GM18519 (cell line): Measurements from ENCODE around the gene PLCG1.

Source experiments
- ATAC-seq: cut with Tn5 transposase; IDR thresholded peaks from one replicate; pipeline ENCODE4 v1.9.1; 2021; ENCODE audit warnings: mild to moderate bottlenecking, moderate library complexity; ENCODE audit not compliant: unreplicated experiment, low FRiP score

Gene PLCG1

DNA sequence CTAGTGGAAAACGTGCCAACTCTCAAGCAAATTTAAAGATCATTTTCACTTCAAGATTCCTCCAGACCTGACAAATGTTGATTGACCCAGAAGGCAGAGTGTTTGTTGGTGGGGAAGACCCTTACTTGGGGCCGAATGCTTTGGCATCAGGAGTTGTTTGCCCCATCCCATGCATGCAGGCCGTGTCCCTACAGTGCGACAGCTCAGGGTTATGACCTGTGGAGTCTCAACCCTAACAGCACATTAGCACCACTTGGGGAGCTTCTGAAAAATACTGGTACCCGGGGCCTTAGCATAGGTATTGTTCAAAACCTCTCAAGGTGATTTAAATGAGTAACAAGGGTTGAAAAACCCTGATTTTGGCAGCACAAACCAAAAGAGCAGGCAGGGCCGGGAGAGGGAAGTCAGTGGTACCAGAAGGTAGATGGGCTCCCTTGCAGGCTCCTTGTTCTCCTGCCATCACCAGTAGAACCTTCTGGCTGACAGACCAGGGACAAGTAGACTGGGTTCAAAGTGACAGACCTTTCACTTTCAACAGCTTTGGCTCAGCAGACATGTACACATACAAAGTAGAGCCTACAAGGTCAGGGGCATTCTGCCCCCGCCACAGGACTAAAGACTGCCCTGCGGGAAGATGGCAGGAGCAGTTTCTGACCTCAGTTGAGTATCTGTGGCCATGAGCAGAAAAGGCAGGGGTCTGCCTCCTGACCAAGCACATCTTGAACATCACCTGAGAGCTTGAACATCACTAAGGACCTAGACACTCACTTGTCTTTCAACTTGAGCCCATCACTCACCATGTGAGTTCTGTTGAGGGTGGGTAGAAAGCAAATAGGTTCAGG, 39.6 kb downstream of the PLCG1 start:
- ATAC-seq, result no peak

DNA sequence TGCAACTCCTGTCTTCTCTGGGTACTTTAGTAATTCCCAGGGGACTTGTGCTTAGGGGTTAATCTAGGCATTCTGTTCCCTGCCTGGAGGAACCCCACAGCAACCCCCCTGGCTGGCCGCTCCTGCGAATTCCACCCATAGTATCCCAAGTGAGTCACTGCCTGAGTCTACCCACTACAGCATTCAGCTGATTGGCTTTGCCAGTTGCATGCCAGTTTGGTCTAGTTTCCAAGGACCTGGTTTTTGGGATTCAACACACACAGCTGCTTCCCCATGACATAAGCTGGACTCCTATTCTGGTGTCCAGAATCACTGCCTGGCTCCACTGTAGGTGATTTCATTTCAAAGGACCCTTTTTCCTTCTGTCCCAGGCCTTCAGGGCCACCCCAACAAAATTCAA, 40.3 kb downstream of the PLCG1 start:
- ATAC-seq, result no peak

DNA sequence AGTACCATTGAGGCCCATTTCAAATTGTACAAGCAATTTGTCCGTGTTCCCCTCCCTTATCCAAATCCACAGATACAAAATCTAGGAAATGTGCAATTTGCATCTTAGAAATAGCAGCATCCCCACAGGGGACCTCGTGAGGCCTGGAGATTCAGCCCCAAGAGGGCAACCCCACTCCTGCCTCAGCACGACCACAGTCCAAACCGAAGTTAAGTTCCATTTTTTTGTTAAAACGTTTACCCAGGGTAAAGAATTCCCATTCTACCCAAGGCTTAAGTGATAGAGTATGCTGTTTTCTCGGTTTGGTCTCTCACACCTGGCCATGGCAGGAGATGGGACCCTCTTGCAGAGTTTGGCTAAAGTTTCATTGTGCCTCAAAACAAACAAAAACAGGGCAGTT, 41.2 kb downstream of the PLCG1 start:
- no peak for ATAC-seq

DNA sequence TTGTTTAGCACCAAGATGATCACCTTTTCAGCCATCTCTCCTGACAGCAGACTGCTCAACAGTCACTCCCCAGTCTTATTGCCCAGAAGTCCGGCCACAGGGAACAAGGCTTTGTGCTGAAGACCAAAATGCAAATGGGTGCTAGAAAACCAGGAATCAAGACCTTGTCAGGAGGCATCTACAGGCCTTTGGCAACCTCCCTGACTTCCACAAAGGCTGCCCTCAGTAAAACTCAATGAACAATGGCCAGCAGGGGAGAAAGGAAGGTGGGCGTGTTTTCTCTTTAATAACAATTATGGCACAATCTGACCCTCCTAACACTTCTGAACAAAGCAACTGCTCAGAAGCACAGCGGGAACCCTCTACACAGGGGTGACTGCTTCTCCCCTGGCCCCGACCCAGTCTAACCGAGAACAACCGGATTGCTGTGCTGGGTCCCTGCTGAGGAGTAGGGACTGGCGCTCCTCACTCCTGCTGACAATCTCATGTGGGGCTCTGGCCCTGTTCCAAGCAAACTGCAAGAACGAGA, 41.6 kb downstream of the PLCG1 start:
- ATAC-seq, result no peak

DNA sequence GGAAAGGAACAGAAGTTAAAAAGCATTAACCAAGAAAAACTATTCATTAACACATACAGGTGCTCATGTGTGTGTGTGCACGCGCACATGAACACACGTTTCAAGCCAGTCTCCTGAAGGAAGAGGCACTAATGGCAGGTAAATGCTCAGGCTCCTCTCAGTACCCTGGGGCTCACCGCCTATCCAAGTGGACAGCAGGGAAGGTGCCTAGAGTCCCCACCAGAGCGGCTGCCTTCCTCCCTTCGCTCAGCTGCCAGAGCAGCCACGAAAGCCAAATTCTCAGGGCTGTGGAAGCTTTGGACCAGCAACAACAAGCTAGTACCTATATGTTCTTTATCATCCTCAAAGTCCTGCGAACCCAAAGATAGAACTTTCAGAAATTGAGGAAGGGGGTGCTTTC, 42.6 kb downstream of the PLCG1 start:
- no peak for ATAC-seq

DNA sequence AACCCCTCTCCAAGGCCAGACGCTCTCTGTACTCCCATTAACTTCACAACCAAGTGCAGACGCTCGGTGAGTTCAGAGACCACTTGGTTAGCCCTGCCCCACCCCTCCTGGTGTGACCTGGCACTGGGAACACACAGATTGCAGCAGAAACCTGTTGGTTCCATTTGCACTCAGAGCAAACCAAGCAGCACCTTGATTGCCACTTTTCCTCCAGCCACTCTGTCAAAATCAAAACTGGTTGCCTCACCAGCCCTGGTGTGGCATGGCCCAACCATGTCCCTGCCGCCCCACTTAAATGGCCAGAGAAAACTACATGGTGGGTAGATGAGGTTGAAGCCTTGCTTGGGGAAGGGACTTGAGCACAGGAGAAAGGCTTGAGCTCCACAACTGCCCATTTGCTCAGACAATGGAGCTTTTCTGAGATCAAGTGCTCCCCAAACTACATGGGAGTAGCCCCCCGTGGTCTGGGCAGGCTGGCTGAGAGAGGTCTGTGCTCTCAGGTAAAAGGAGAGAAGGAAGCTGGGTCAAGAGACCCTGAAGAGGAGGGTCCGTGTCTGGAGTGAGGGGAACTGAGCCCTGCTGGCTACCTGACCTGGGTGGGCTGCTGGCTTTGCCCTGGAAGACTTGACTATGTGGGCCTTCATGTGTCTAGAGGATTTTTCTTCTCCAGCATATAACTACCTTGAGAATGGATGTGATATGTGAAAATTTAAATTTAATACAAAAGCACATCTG, 43.4 kb downstream of the PLCG1 start:
- ATAC-seq, result no peak

DNA sequence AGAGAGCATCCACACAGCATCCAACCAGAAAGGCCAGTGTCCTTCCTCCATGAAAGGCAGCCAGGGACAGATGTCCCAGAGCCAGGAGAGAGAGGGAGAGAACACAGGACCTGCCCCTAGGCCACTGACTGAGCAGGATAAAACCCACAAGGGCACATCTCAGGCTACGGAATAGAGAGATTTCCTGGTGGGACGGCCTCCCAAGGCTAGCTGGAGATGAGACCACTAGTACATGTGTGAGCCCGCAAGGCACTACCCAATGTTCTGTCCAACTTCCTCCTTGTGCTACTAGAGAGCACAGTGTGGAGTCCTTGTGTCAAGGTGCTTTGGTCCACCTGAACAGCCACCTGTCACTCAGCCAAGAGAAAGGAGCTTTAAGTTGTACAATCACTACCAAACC, 44.2 kb downstream of the PLCG1 start:
- no peak for ATAC-seq

DNA sequence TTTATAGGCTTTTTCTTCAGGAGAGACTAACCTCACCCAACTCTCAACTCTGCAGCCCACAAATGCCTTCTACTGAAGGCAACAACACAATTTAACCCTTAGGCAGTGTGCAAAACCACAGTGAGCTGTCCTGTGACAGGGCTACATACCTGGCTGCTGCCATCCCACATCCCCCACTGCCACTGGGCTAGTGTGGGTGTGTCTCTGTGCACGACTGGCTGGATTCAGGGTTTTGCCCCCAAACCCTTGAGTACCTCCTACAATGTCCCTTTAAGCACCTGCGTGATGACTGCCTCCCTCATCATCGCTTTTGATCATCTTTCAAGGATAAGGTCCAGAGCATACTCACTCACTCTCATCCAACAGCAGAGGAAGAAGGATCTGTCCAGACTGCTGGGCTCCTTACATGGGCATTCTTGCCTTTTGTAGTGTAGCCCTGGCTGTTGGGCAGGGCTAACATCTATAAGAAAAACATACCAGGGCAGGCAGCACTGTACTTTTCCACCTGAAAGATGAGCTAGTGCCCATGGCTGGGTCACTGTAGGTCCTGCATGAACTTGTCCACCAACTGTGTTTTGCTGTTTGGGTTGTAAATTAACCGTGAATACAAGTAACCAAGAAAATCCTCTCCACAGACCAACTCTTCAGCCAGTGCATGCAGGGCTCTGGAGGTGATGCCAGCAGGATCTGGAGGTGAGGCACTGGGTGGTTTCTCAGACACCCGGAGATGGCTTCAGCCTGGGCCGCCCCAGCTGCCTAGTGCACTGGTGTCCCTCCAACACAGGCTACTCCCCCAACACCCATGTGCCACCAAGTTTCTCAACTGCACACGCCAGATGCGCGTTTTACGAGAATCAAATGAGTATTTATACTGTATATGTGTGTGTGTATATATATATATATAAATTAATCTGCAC, 45.2 kb downstream of the PLCG1 start:
- no peak for ATAC-seq

DNA sequence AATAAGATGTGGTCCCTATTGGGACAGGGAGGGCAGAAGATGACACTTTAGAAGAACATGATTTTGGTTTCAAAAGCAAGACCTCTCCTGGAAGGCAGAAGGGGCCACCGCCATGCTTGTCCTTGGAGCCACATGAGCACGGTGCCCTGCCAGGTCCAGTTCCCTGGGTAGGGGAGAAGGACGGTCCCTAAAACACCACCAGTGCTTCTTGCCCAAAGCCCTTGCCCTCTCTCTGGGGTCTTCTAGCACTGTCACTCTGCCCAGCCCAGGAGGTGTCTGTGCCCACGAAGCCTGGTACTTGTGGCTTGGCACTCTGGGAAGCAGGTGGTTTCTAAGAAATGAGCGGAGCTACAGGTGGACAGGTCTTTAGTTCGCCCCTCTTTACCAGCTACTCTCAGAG, 46.0 kb downstream of the PLCG1 start:
- ATAC-seq, result no peak

DNA sequence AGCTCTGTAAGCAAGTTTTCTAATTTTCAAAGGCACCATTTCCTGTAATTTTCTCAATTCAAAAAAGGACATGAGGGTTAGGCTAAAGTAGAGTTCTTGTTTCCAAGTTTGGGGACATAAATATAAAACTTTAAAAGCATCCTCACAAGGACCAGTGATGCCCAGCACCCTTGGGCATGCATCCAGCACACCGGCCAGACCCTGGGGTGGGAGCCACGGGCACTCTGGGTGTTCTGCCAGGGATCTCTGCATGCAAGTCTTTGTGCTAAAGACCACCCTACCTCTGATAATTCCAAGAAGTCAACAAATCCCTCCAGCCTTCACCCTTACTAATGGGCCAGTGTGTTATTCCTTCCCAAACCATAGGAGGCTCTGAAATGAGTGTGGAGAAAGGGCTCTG, 46.5 kb downstream of the PLCG1 start:
- ATAC-seq, result no peak

DNA sequence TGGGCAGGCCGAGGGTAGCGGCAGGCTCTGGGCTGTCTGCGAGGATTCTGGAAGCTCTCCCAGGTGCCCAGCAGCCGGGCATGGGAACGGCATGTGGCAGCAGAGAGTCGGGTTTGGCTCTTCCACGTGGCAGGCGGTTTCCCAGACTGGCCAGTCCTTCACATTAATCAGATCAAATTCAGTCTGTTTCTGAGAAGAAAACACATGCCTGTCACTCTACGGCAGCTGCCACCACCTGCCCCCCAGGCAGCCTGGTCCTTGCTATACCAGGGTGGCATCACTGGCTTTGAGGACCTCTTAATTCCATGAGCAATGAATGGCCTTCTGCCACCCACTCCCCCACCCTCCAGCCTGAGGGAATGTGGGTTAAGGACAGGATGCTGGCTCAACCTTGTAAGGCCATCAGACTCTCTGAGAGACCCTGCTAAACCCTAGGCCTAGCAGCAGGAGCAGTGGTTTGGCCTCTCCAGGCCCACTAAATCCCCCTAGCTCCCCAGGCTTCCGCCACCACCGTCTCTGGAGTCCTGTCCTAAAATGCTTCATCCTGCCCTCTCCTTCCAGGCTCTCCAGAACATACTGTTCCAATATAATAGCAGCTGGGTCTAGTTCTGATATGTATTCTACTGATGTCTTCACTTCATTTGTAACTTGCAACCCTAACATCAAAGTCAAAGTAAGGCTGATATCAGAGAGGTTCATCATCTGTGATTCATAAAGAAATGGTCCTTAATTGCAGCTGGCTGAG, 47.8 kb downstream of the PLCG1 start:
- ATAC-seq, result no peak

DNA sequence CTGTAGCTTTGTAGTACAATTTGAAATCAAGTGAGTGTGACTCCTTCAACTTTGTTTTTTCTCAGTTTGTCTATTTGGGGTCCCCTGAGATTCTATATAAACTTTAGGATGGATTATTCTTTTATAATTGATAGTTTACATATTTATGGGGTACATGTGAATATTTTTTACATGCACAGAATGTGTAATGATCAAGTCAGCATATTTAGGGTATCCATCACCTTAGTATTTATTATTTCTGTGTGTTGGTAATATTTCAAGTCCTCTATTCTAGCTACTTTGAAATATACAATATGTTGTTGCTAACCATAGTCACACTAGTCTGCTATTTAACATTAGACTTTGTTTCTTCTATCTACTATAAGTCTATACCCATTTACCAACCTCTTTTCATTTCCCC, 50.3 kb downstream of the PLCG1 start:
- no peak for ATAC-seq

DNA sequence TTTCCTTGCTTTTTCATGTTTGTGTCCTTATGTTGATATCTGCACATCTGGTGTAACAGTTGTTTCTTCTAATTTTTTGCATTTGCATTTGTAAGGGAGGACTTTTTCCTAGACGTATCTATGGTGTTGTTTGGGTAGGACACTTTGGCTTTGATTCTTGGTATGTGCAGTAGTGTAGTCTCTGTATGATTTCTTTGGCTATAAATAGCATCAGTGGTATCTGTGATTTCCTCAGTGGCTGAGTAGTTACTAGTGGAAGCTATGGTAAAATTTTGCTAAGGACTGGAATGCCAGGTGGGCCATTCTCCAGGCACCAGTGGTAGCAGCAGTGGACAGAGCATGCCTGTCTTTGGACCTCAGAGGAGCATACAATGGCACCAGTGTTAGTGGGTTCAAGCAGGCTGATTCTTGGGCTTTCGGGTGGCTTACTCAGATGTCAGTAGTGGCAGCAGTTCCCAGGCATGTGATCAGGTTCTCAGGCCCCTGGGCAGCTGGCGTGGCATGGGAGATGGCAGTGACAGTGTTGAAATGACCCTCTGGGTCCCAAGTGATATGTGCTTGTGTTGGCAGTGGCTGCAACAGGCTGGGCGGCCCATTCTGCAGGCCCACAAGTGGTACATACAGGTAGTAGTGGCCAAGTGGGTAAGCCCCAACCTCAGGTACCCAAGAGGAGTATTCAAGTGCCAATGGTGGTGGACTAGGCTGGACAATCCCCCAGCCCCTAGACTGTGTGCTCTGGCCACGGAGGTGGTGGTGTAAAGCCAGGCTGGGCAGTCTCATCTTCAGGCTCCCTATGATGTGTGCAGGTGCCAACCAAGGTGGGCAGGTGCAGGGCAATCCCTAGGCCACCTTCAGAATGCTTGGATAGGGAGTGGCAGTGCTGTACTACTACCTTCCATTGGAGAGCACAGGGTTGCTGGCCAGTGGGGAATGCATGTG, 54.5 kb downstream of the PLCG1 start:
- no peak for ATAC-seq

DNA sequence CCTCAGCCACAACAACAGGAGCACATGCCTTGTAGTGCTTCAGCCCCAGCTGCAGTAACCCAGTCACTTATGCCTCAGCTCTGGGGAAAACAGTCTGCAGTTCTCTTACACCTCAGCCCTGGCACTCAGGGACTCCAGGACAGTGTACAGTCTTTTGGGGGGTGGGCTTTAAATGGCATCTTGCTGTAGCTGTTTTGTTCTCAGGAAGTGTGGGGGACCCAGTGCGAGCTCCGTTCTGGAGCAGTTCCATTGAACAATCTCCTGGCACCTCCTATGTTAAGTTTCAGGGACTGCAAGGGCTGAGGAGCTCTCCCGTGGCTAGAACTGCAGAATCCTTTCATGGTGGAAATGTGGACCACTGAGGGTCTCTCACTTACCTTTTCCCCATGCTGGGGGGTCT, 55.2 kb downstream of the PLCG1 start:
- ATAC-seq, result no peak

DNA sequence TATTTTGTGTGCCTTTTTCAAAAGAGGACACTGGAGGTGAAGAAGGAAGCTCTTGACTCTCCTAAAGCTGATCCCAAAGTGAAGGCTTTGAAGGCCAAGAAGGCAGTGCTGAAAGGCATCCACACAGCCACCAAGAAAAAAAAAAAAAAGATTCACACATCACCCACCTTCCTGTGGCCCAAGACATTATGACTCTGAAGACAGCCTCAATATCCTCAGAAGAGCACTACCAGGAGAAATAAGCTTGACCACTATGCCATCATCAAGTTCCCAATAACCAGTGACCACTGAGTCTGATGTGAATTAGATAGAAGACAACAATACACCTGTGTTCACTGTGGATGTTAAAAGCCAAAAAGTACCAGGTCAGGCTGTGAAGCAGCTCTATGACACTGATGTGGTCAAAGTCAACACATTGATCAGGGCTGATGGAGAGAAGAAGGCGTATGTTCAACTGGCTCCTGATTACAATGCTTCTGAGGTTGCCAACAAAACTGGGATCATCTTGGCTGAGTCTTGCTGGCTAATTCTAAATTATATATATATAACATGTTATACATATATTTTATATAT, 59.4 kb downstream of the PLCG1 start:
- ATAC-seq, result no peak

DNA sequence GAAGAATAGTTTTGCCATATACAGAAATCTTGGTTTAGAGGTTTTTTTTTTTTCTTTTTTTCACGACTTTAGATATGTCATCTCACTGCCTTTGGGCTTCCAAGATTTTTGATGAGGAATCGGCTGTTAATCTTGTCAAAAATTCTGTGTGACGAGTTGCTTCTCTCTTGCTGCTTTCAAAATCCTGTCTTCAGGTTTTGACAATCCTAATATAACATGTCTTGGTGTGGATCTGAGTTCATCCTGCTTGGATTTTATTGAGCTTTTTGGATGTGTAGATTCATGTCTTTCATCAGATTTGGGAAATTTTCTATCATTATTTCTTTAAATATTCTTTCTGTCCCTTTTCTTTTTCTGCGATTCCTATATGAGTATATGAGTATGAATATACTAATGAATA, 61.1 kb downstream of the PLCG1 start:
- ATAC-seq, result no peak

DNA sequence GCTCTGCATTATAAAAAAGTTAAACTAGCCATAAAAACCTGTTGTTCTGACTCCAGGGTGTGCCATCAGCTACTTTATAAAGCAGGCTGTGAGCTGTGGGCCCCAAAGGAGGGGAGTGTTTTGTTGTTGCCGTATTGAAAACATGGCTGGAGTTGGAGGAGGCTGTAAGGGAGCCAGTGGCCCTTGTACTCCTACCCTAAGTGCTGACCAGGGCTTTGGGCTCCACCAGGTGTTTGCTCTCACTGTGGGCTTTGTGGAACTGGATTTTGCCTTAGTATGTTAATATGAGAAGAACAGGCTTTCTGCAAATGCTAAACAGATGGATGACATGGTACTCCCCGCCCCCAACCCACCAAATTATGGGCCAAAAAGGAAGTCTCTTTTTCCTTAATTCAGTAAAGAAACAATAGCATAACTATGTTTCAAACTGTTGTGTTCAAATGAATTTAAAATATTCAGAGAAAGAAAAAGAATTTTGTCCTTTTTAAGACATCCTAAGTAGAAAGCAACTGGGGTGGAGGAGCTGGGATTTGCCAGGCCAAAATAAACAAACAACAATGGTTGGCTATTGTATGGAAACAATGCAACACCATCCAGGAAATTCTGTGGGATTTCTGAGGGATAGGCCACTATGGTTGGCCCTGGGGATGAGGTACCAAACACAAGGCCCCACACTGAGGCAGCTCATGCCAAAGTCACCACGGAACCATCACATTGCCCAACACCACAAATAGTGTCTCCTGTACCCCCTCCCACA, 63.3 kb downstream of the PLCG1 start:
- ATAC-seq, result no peak

DNA sequence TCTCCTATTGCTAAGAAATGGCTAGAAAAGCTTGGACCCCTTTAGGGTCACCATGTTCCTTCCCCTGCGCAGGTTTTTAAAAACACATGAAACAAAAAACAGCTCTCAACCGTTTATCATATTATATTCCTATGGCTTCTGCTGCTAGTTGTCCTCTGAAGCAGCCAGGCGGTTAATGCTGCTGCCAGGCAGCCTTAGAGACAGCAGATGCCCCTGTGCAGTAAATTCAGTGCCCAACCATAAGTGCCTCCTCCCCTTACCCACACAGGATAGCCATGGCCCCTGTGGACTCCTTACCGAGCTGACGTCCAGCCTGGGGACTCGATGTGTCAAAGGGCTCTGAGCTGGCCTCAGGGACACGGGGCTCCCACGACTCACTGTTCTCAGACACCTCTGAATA, 64.4 kb downstream of the PLCG1 start:
- ATAC-seq, result no peak
